GM18867 (cell line): ENCODE data around the gene UBE2E2.

Experiments
- ATAC-seq: cut with Tn5 transposase; IDR thresholded peaks from one replicate; pipeline ENCODE4 v1.9.1; 2021; ENCODE audit warnings: mild to moderate bottlenecking, moderate library complexity; ENCODE audit not compliant: unreplicated experiment

UBE2E2 gene

DNA sequence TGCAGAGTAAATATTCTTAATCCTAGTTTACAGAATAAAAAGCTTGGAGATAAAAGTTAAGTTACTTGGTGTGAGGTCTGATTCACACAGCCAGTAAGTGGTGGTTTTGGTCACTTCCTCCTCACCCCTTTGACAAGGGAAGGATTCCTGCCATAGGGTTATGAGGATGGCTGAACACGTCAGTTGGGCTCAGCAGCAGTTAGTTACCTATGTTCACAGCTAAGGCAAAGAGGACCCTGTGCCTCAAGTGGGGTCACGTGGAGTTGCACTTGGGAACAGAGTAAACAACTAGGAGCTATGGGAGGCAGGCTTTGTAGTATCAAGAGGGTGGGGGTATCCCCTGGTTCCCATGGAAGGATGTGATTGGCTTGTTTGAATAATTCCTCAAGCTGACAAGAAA lies 232.2 kb downstream of the UBE2E2 start:
- ATAC-seq: no peak

DNA sequence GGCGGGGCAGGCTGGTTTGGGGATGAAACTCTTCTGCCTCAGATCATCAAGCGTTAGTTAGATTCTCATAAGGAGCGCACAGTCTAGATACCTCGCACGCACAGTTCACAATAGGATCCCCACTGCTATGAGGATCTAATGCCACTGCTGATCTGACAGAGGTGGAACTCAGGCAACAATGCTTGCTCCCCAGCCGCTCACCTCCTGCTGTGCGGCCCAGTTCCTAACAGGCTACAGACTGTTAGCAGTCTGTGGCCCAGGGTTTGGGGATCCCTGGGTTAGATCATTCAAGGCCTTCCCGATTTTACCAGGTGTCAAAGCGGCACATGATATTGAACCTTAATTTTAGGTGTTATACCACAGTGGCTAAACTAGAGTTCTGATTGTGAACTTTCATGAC lies 232.8 kb downstream of the UBE2E2 start:
- no peak for ATAC-seq

DNA sequence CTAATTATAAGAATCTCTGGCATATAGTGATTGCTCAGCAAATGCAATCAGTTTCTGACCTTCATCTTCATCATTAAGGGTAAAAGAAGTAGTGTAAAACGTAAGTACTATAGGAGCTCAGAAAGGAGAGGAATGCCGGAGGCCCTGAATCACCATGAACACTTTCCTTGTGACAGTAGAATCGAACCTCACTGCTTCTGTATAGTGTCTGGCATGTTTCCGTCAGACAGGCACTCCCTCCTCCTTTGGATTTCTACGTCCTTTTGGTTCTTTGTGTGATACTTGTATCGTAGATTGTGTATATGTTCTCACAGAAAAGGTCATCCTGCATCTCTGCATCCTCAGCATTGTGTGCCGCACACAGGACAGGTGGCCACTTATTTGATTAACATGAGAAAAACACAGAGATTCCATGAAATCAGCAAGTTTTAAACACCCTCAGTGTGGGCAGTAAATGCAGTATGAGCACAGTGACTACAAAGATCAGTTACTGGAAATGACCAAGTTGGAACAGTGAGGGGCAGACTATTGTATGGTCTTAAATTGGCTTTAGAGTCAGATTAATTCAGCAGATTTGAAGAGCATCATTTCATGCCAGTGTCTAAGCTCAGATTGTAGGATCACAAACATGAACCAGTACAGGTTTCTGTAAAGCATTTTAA lies 234.5 kb downstream of the UBE2E2 start:
- ATAC-seq: no peak

DNA sequence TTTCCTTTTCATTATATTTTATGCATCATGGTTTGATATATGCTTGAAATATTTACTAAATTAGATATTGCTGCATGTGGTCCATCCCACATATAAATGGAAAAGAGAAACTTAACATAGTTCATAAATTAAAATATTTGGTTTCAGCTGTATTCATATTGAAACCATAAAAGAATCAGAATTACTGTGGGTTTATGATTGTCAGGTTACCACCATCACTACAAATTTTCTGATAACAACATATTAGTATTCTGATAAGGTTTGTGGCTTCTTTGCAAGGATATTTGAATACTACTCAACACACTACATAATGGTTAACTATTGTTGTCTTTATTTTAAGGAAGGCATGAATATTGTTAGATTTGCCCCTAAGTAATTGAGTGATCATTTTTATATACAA lies 235.5 kb downstream of the UBE2E2 start:
- peak; percentile 63 for ATAC-seq

DNA sequence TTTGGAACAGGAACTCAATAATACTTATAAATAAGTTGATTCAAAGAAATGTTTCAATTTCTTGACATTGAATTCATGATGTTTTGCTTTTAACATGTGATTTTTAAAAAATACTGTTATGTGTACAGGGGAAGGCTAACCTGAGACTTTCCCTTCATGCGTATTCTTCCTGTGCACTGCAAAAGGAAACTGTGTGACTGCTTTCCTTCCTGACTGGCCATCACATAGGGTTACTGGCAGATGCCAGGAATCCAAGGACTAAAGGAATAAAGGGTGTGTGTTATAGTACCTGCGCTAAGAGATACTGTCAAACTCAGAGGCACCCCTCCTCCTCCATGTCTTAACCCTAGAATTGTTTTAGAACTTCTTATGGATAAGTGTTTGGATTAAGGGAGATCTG lies 236.0 kb downstream of the UBE2E2 start:
- ATAC-seq: no peak

DNA sequence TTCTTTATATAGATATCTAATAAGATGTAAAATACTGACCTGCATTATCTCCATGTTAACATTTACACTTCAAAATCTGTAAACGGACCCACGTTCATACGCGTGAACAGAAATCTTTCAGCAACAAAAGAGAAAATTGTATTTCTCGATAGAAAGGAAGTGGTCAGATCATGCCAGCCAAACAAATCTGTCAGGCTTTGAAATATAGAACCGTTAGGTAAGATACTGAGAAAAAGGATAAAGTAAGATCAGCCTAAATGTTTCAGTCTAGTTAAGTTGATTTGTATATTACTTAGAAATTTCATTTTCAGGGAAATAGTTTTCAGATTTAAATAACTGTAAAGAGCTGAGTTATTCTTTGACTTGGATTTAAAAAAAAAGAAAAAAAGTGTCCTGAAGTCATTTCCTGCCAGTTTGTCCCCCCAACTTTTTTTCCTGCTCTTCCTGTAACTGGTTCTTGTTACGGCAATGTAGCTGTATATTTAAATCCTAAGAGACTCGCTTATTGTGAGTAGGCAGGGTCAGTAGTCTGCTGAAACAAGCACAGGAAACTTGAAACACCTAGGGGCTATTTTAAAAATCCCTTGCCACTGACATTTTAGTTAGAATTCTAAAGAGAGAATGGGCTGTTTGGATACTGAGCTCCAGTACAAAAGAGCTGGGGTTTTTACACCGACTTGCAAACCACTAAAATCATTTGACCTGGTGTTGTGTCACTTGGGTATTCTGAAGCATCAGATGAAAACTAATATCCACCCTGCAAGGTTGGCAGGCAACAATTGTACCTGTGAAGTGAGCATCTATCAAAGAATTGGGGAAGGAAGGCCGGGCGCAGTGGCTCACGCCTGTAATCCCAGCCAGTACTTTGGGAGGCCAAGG lies 237.5 kb downstream of the UBE2E2 start:
- no peak for ATAC-seq

DNA sequence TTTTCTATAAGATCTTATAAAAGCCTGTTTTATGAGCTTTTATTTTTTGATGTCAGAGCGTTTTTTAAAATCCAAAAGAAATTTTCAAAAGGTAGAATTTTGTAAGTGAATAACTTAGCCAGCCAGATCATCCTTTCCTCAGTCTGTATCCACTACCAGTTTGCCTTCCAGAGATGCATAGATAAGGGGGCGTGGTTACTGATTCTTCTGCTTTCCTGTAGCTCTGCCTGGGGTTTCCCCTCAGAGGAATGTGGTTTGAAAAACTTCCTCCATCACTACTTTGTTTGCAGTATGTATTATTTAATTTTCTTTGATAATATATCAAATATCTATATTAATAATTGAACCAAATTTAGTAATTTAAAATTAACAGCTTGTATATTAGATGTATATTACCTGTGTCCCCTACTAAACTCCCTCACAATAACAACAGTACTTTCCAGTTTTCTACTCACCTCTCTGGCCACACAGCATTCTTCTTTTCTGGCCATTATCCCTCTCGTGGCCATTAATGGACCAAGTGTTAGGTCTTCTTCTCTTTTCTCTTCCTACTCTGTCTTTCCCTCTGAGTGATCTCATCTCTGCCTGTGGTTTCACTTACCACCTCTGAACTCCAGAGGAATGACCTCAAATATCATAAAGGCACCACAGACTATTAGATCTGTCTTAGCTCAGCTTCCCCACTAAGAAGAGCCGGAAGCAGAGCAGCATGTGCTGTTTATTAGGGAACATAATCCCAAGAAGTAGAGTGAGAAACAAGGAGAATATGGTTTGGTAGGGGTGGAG lies 239.7 kb downstream of the UBE2E2 start:
- peak; percentile 64 for ATAC-seq

DNA sequence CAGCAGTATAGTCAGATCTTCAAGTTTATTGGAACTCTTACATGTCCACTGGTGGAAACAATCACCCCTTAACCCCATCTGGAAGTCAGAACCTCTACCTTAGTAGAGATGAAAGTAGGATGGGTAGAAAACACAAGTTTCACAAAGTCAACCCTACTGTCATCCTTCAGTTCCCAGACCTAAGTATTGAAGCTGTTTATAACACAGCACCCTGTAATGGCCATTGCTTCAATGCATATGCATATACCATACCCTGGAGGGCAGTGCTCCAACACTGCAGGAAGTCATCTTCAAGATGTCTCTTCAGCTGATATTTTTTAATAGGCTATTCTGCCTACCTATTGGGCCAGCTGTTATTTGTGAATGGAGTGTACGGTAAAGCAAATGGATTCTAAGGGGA lies 241.3 kb downstream of the UBE2E2 start:
- no peak for ATAC-seq

DNA sequence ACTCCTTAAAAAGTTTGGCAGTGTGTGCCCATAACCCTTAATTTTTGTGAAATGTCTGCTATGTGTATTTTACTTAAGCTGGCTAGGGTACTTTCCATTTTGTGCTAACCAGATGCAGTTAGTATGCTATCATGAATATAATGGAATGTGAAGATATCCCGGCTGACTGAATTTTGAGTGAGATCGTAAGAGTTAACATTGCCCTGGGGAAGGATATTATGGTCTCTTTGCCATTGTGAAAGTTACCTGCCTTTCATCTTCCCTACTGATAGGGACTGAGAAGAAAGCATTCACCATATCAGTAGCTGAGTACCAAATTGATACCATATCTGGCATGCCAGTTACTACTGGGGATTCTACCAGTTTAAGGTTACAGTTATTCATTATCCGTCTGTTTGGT lies 243.2 kb downstream of the UBE2E2 start:
- no peak for ATAC-seq

DNA sequence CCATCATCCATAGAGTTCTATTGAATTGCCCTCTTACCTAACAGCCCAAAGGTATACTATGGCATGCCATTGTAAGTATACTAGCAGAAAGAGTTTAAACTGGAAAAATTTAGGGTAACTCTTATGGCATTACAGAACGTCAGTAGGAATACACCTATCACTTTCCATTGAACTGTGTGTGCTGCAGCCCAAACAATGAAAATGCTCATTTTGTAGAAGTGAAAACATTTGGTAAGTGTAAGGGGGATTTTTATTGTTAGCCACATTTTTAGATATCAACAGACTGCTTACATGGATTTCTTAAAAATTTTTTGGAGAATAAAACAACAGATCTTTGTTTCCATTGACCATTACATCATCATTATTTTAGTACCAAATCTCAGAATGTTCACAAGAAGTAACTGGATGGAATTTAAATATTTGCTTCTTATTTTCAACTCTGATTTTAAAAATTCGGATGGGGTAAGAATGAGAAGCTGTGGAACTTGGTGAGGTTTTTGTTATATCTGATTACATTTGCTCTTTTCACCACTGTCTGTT lies 245.9 kb downstream of the UBE2E2 start:
- ATAC-seq: no peak

DNA sequence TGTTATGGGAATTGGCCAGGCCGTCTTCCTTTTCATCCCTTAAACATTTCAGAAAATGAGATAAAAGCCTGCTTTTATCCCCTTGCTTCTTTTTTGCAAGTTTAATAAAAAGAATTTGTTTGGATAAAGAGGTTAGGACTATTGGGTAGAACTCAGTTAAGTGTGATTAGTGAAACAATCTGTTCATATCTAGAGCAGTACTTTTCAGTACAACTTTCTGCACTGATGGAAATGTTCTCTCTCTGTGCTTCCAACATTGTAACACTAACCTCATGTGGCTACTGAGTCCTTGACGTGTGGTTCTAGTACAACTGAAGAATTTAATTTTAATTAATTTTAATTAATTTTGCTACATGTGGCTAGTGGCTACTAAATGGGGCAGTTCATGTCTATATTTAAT lies 246.9 kb downstream of the UBE2E2 start:
- no peak for ATAC-seq

DNA sequence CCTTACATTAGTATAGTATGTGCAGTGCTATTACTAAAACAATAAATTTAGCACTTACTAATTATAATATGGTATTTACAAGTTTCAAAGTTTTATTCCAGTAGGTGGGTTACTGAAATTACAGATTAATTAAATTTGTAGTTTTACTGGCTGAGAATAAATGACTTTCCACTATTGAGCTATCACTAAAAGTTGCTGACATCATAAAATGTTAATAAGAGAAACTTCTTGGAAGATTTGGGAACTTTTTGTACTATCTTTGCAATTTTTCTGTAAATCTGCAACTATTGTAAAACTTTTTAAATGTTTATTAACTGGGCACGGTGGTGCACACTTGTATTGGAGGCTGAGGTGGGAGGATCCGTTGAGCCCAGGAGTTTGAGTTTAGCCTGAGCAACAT lies 247.7 kb downstream of the UBE2E2 start:
- no peak for ATAC-seq

DNA sequence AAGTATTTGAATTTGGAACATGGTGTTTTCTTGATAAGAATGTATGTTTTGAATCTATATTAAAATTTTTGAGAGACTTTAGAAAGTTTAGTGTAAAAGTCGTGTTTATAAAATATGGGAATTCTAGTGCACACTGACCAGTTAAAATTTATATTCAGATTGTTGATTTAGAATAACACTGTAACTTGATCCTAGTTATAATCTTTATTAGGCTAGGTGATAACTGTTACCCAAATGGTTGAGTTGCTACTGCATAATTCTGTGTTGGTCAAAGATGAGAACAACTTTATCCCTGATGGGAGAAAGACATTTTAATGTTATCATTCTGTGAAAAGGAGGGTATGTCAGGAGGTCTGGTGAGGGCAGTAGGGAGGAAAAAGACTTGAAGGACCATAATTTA lies 249.3 kb downstream of the UBE2E2 start:
- ATAC-seq: no peak

DNA sequence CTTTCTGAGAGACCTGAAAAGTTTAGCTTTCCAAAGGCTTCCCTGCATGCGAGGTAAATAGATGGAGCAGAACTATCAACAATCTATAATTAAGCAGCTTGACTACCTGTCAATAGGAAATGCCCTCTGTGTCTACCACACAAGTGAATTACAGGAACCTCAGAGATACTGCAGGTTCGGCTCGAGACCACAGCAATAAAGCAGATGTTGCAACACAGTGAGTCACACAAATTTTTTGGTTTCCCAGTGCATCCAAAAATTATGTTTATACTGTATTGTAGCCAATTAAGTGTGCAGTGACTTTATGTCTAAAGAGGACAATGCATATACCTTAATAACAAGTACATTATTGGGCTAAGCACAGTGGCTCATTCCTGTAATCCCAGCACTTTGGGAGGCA lies 252.0 kb downstream of the UBE2E2 start:
- no peak for ATAC-seq

DNA sequence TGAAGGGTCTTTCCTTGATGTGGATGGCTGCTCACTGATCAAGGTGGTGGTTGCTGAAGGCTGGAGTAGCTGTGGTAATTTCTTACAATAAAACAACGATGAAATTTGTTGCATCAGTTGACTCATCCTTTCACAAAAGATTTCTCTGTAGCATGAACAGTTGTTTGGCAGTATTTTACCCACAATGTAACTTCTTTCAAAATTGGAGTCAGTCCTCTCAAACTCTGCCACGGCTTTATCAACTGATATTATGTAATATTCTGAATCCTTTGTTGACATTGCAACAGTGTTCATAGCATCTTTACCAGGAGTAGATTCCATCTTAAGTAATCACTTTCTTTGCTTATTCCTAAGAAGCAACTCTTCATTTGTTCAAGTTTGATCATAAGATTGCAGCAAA lies 252.6 kb downstream of the UBE2E2 start:
- ATAC-seq: no peak

DNA sequence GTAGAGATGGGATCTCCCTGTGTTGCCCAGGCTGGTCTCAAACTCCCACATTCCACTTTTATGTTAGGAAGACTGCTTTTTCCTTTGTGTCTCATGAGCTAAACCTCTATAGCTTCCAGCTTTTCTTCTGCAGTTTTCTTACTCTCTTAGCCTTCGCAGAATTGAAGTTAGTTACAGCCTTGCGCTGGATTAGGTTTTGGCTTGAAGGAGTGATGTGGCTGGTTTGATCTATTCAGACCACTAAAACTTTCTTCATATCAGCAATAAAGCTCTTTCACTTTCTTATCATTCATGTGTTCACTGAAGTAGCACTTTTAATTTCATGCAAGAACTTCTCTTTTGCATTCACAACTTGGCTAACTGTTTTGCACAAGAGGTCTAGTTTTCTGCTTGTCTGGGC lies 254.6 kb downstream of the UBE2E2 start:
- ATAC-seq: no peak

DNA sequence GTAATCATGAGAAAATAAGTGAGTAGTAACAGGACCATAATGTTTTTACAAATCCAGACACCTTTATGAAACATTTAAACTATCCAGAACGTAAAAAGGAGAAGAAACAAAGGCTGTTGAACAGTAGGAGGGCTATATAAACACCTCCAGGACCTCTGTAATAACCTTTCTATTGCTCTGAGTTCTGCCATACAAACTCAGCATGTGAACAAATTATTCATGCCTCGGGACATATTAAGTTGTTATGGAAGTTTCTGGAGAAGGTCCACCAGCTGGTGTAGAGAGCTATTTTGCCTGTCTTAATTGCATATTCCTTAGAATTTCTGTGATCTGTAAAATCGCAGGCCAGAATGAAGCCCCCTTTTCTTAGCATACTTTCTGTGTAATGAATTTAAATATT lies 256.3 kb downstream of the UBE2E2 start:
- ATAC-seq: no peak

DNA sequence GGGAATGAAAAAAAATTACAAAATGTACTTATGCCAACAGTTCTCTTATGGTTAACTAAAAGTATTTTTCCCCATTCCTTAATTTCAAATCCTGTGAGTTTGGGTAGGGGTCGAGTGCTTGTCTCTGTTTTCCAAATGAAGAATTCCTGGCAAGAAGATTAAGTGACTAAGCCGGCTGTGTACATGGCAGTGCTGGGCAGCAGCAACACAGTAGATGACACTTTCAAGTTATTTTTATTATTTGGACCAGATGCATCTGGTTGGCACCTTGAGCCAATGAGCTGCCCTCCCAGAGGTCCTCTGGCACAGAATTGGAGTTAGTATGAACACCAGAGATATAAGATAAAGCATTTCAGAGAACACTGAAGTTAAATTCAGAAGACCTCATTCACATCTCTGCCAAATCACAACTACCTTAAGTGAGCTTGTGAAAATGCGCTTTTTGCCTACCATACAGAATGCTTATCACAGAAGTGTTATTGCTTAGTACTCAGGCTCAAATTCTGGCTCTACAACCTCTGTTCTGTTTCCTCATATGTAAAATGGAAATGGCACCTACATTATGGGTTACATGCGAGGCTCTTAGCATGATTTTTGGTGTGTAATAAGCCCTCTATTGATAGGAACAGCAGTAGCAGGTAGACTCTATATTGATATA lies 256.9 kb downstream of the UBE2E2 start:
- no peak for ATAC-seq

DNA sequence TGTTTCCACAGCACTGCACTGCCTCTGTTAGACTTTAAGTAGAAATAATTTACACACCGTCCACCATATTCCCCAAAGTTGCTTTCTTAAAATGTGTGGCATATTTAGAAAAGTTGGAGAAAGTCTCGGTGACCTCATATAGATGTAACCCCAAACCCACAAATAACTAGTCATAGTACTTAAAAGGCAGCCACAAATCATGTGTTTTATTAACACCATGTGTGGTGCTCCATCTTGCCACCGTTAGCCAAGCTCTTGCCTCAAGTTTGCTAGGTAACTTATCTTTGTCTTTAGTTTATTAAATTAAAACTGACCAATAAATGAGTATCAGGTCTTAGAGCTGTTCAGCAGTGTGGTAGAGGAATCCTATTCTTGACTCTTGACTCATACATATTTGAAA lies 257.9 kb downstream of the UBE2E2 start:
- ATAC-seq: no peak

DNA sequence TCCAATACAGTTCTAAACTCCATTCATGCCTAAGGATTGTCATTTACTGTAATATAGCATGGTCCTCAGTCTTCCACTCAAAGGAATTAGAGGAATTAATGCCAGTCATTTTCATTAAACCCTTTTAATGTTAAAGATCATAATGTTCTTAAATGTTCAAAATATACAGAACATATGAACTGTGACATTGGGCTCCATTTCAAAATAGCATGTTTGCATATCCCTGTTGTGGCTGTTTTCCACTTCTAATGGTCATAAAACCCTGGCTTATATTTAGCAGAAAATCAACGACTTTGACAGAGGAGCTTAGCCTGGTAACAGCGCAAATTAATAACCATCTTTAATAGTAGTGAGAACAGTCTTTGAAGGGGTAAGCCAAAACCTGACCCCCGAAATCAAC lies 260.7 kb downstream of the UBE2E2 start:
- ATAC-seq: no peak

DNA sequence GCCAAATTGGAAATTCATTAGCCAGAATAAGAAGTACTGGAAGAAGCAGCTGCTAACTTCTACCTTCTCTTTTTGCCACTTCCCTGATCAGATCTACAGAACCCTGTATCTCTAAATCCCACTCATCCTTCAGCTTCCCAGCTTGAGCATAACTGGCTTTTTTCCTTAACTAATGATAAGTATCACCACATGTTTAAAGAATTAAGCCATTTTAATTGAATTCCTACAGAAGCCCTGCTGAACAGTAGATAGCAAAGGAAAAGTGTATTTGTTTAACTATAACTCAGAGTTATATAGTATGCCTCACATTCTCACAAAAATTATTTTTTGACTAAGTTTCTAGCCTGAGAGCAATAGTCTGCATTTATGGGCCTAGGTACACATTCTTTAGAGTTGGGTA lies 262.4 kb downstream of the UBE2E2 start:
- no peak for ATAC-seq
